Neural progenitor cell (in vitro differentiated cells): ENCODE results near the gene DCHS1. TPM values are rescaled to one million over a fixed set of nuclear protein-coding genes. Genes with fewer than 3 reads are reported as not detected.
"Not testable (repeated sequence)": the region's sequence is repeated elsewhere in the genome, so short reads cannot be mapped to it uniquely, and the experiment has no call there.

ENCODE experiments used
- DNase-seq: peaks from one replicate; pipeline ENCODE4 v3.0.0-alpha.2; 2016; ENCODE audit warnings: low spot score
- H2AFZ ChIP-seq: fragments of 200-600 bp; sonication (generic); replicated peaks from 2 replicates; pipeline ENCODE4 v1.6.1; 2016; ENCODE audit warnings: antibody characterized with exemption
- H3F3A ChIP-seq: fragments of 200-600 bp; sonication (generic); 2 replicates; pipeline ENCODE4 v1.6.1; 2016; ENCODE audit warnings: antibody characterized with exemption, low read depth
- H3K27ac ChIP-seq: fragments of 200-600 bp; sonication (generic); 2 replicates; pipeline ENCODE4 v1.5.1; 2016; ENCODE audit warnings: mild to moderate bottlenecking
- H3K27me3 ChIP-seq: fragments of 200-600 bp; sonication (generic); 2 replicates; pipeline ENCODE4 v1.6.1; 2016; ENCODE audit warnings: mild to moderate bottlenecking, moderate library complexity
- H3K36me3 ChIP-seq: fragments of 200-600 bp; sonication (generic); 2 replicates; pipeline ENCODE4 v1.5.1; 2016
- H3K4me1 ChIP-seq: fragments of 200-600 bp; sonication (generic); 2 replicates; pipeline ENCODE4 v1.6.1; 2016; ENCODE audit warnings: mixed run types
- H3K4me2 ChIP-seq: fragments of 200-600 bp; sonication (generic); 2 replicates; pipeline ENCODE4 v1.6.1; 2016
- H3K4me3 ChIP-seq: fragments of 200-600 bp; sonication (generic); 2 replicates; pipeline ENCODE4 v1.5.1; 2016
- H3K79me2 ChIP-seq: fragments of 200-600 bp; sonication (generic); 2 replicates; pipeline ENCODE4 v1.6.1; 2016; ENCODE audit warnings: low read depth
- H3K9ac ChIP-seq: fragments of 200-600 bp; sonication (generic); 2 replicates; pipeline ENCODE4 v1.6.1; 2016
- H3K9me3 ChIP-seq: fragments of 200-600 bp; sonication (generic); 2 replicates; pipeline ENCODE4 v1.5.1; 2016; ENCODE audit warnings: low read depth
- H4K20me1 ChIP-seq: fragments of 200-600 bp; sonication (generic); 2 replicates; pipeline ENCODE4 v1.6.1; 2016; ENCODE audit warnings: low read depth
- H3K27ac Mint-ChIP-seq: 3 replicates; pipeline ENCODE4 v1.8.0; 2021; ENCODE audit warnings: mixed read lengths
- H3K27me3 Mint-ChIP-seq: 2 replicates; pipeline ENCODE4 v1.8.0; 2022; ENCODE audit warnings: low read depth, mild to moderate bottlenecking, inconsistent platforms, moderate library complexity, mixed read lengths; ENCODE audit not compliant: insufficient read depth
- H3K36me3 Mint-ChIP-seq: 3 replicates; pipeline ENCODE4 v1.8.0; 2021; ENCODE audit warnings: mixed read lengths
- H3K4me1 Mint-ChIP-seq: 3 replicates; pipeline ENCODE4 v1.8.0; 2021; ENCODE audit warnings: mixed read lengths
- H3K4me3 Mint-ChIP-seq: 3 replicates; pipeline ENCODE4 v1.8.0; 2021; ENCODE audit warnings: mild to moderate bottlenecking, moderate library complexity, mixed read lengths
- H3K9me3 Mint-ChIP-seq: 3 replicates; pipeline ENCODE4 v1.8.0; 2020; ENCODE audit warnings: mixed read lengths
- EZH2 ChIP-seq: fragments of 200-600 bp; sonication (generic); IDR thresholded peaks from 2 replicates; pipeline ENCODE4 v1.6.1; 2017; ENCODE audit warnings: antibody characterized with exemption, mild to moderate bottlenecking, moderate library complexity
- EZH2phosphoT487 ChIP-seq: fragments of 200-600 bp; sonication (generic); IDR thresholded peaks from 2 replicates; pipeline ENCODE4 v1.6.1; 2017; ENCODE audit warnings: antibody characterized with exemption
- total RNA-seq: library from RNA; depleted of rRNA; stranded (reverse); fragments of >200 nt; gene quantifications from 2 replicates; pipeline ENCODE4 v1.2.3, GENCODE V29; 2015; ENCODE audit warnings: low replicate concordance
- TF ChIP-seq, protein P1 (sequence below): fragments of 200-600 bp; sonication (generic); IDR thresholded peaks from 2 replicates; pipeline ENCODE4 v1.5.1; 2017; ENCODE audit warnings: antibody characterized with exemption, mild to moderate bottlenecking

The DCHS1 gene
- total RNA-seq, 1 donor from 2014 or later: 4.5 TPM

DNA sequence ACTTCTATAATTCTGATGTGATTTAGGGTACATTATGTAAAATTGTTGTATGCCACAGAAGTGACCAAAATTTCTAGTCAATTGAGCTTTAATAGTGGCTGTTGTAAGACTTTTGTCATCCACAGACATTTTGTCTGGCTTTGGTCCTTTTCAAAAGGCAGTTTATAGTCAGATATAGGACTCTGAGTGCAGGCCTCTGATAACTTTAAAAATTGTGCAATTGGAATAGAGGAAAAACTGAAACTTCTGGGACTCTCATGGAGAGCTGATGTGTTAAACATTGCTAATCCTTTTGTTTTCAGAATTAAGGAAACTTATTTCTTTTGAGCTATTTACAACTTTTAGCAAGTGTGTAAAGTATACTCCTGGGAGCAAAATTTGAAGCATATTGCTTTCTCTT lies 36.5 kb upstream of the DCHS1 start:
- Mint-ChIP-seq H3K4me1 (no peaks in the 10 kb centered on the region), H3K9me3 (peaks cover 11% of the 10 kb centered on the region), H3K27me3 (peaks cover 6% of the 10 kb centered on the region), H3K27ac (no peak overlapping the region), H3K36me3 (no peaks in the 10 kb centered on the region), H3K4me3 (no peak overlapping the region)
- H3K4me3 ChIP-seq: no peak overlapping the region
- TF ChIP-seq EZH2phosphoT487: no peak
- TF ChIP-seq, protein P1, sequence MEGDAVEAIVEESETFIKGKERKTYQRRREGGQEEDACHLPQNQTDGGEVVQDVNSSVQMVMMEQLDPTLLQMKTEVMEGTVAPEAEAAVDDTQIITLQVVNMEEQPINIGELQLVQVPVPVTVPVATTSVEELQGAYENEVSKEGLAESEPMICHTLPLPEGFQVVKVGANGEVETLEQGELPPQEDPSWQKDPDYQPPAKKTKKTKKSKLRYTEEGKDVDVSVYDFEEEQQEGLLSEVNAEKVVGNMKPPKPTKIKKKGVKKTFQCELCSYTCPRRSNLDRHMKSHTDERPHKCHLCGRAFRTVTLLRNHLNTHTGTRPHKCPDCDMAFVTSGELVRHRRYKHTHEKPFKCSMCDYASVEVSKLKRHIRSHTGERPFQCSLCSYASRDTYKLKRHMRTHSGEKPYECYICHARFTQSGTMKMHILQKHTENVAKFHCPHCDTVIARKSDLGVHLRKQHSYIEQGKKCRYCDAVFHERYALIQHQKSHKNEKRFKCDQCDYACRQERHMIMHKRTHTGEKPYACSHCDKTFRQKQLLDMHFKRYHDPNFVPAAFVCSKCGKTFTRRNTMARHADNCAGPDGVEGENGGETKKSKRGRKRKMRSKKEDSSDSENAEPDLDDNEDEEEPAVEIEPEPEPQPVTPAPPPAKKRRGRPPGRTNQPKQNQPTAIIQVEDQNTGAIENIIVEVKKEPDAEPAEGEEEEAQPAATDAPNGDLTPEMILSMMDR: no peak
- no peak for TF ChIP-seq EZH2
- H3K27me3 ChIP-seq: no peaks in the 10 kb centered on the region
- no peaks in the 10 kb centered on the region for H3K36me3 ChIP-seq
- H3K4me1 ChIP-seq: no peaks in the 10 kb centered on the region
- H3K9ac ChIP-seq: no peak overlapping the region
- no peak overlapping the region for H3K4me2 ChIP-seq
- H4K20me1 ChIP-seq: no peaks in the 10 kb centered on the region
- H3K79me2 ChIP-seq: no peaks in the 10 kb centered on the region
- no peaks in the 10 kb centered on the region for H3F3A ChIP-seq
- no peak for DNase-seq
- no peak overlapping the region for H2AFZ ChIP-seq
- H3K27ac ChIP-seq: no peak overlapping the region
- H3K9me3 ChIP-seq: no peaks in the 10 kb centered on the region

DNA sequence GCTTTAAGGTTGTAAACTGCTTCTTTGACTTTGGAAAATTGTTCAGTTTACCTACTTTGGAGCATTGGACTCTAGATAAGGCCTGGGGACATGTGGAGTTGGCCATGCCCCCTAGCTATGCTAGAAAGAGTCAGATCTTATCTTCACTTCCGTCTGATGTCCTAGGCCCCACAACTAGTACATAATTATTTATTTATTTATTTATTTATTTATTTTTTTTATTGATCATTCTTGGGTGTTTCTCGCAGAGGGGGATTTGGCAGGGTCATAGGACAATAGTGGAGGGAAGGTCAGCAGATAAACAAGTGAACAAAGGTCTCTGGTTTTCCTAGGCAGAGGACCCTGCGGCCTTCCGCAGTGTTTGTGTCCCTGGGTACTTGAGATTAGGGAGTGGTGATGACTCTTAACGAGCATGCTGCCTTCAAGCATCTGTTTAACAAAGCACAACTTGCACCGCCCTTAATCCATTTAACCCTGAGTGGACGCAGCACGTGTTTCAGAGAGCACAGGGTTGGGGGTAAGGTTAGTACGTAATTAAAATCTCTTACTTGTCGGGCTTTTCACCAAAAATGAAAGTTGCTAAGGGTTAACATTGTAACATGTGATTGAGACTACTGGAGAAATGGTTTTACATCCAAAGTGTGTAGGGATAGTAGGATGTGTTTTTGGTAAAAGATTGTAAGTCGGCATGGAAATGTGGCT lies 35.0 kb upstream of the DCHS1 start:
- not testable (repeated sequence) for H3K9ac ChIP-seq, H3K4me3 ChIP-seq, H3K27me3 Mint-ChIP-seq, H3K4me1 Mint-ChIP-seq, H4K20me1 ChIP-seq, H3K27me3 ChIP-seq, H3K27ac Mint-ChIP-seq, H3K9me3 ChIP-seq, H3K36me3 Mint-ChIP-seq, H3K4me2 ChIP-seq, H3K36me3 ChIP-seq, H3K79me2 ChIP-seq, H3K4me3 Mint-ChIP-seq, DNase-seq, H3K27ac ChIP-seq, H3F3A ChIP-seq, H2AFZ ChIP-seq, H3K4me1 ChIP-seq
- peaks cover 13% of the 10 kb centered on the region for H3K9me3 Mint-ChIP-seq

DNA sequence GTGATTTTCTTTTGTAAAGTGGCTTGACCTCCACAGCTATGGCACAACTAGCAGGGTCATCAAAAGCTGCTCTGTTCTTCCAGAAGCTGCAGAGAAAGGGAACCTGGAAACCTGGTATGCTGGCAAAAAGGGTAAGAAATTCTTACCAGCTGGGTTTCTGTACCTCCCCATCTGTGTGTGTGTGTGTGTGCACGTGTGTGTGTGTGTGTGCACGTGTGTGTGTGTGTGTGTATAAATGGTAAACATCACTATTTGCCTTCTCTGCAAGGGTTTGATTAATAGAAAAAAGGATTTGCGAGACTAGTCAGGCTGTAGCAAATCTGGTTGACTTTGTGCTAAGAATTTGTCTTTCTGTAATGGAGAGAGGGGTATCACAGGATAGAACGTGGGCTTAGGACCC lies 32.3 kb upstream of the DCHS1 start:
- no peak overlapping the region for H3K4me2 ChIP-seq
- no peak overlapping the region for H3K4me3 ChIP-seq
- H2AFZ ChIP-seq: no peak overlapping the region
- peaks cover 7% of the 10 kb centered on the region for H3K27me3 Mint-ChIP-seq
- no peaks in the 10 kb centered on the region for H3K36me3 Mint-ChIP-seq
- H3K9ac ChIP-seq: no peak overlapping the region
- no peaks in the 10 kb centered on the region for H4K20me1 ChIP-seq
- peaks cover 4% of the 10 kb centered on the region for H3K4me1 ChIP-seq
- TF ChIP-seq, protein P1: no peak
- TF ChIP-seq EZH2phosphoT487 (no peak), EZH2 (no peak)
- DNase-seq: no peak
- no peaks in the 10 kb centered on the region for H3K9me3 ChIP-seq
- H3K9me3 Mint-ChIP-seq: peaks cover 13% of the 10 kb centered on the region
- peaks cover 2% of the 10 kb centered on the region for H3K79me2 ChIP-seq
- no peak overlapping the region for H3K27ac ChIP-seq
- peaks cover 6% of the 10 kb centered on the region for H3K4me1 Mint-ChIP-seq
- H3K27ac Mint-ChIP-seq: no peak overlapping the region
- H3K36me3 ChIP-seq: no peaks in the 10 kb centered on the region
- no peaks in the 10 kb centered on the region for H3K27me3 ChIP-seq
- H3F3A ChIP-seq: peaks cover 6% of the 10 kb centered on the region
- H3K4me3 Mint-ChIP-seq: no peak overlapping the region

DNA sequence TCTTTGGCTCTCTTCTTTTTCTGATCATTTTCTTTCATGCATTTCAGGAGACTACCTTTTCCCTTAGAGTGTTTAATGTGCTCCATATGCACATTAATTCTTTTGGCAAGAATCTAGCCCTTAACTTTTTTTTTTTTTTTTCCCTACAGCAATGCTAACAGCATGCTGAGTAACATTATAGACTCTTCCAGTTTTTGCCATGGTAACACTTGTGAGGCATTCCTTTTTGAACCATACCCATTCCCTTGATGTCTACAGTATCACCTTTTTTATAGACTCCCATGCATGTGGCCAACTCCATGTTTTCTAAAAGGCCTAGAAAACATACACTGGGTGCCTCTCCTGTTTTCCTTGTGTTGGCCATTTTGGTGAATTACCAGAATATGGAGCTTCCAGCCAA lies 30.4 kb upstream of the DCHS1 start:
- peaks cover 21% of the 10 kb centered on the region for H3K79me2 ChIP-seq
- peaks cover 10% of the 10 kb centered on the region for H3F3A ChIP-seq
- no peaks in the 10 kb centered on the region for H3K9me3 ChIP-seq
- H3K4me1 Mint-ChIP-seq: peaks cover 16% of the 10 kb centered on the region
- H3K27me3 Mint-ChIP-seq: peaks cover 9% of the 10 kb centered on the region
- H2AFZ ChIP-seq: no peak overlapping the region
- H3K4me2 ChIP-seq: no peak overlapping the region
- DNase-seq: no peak
- H3K27me3 ChIP-seq: no peaks in the 10 kb centered on the region
- peaks cover 7% of the 10 kb centered on the region for H3K36me3 Mint-ChIP-seq
- peaks cover 1% of the 10 kb centered on the region for H3K36me3 ChIP-seq
- no peak overlapping the region for H3K27ac Mint-ChIP-seq
- peaks cover 12% of the 10 kb centered on the region for H4K20me1 ChIP-seq
- TF ChIP-seq EZH2 (no peak), EZH2phosphoT487 (no peak)
- TF ChIP-seq, protein P1: no peak
- no peak overlapping the region for H3K9ac ChIP-seq
- H3K4me3 ChIP-seq: no peak overlapping the region
- H3K27ac ChIP-seq: no peak overlapping the region
- peaks cover 15% of the 10 kb centered on the region for H3K4me1 ChIP-seq
- peaks cover 13% of the 10 kb centered on the region for H3K9me3 Mint-ChIP-seq
- no peak overlapping the region for H3K4me3 Mint-ChIP-seq

DNA sequence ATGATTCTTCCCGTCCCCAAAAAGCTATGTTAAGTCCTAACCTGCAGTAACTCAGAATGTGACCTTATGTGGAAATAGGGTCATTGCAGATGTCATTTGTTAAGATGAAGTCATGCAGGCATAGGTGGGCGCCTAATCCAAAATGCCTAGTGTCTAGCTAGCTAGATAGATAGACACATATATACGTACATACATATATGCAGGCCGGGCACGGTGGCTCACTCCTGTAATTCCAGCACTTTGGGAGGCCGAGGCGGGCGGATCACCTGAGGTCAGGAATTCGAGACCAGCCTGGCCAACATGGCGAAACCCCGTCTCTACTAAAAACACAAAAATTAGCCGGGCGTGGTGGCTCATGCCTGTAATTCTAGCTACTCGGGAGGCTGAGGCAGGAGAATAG lies 28.5 kb upstream of the DCHS1 start:
- H3K4me2 ChIP-seq: peak overlapping the region; percentile 77
- H3K4me3 ChIP-seq: peak overlapping the region; percentile 69
- DNase-seq, H3K9me3 ChIP-seq, H3K27ac Mint-ChIP-seq, H3K27me3 ChIP-seq, H3K9ac ChIP-seq, H3K36me3 ChIP-seq, H3K27me3 Mint-ChIP-seq, H3K9me3 Mint-ChIP-seq, H3K27ac ChIP-seq: not testable (repeated sequence)
- H2AFZ ChIP-seq: peak overlapping the region; percentile 59
- peaks cover 15% of the 10 kb centered on the region for H4K20me1 ChIP-seq
- Mint-ChIP-seq H3K4me3 (peak overlapping the region; percentile 99), H3K4me1 (peaks cover 16% of the 10 kb centered on the region), H3K36me3 (peaks cover 22% of the 10 kb centered on the region)
- H3K4me1 ChIP-seq: peaks cover 15% of the 10 kb centered on the region
- H3F3A ChIP-seq: peaks cover 26% of the 10 kb centered on the region
- peaks cover 28% of the 10 kb centered on the region for H3K79me2 ChIP-seq
